SK-N-SH (cell line): ENCODE data around the gene PGD.

Source experiments
- CHD2 ChIP-seq: fragments of 150-350 bp; IDR thresholded peaks from 2 replicates; pipeline ENCODE4 v1.6.1; 2018; ENCODE audit warnings: low read length; ENCODE audit not compliant: partially characterized antibody
- ELF1 ChIP-seq: IDR thresholded peaks from 2 replicates; pipeline ENCODE4 v1.4.0; 2012
- GABPA ChIP-seq: IDR thresholded peaks from 2 replicates; pipeline ENCODE4 v1.4.0; 2012; ENCODE audit warnings: low read depth, mild to moderate bottlenecking
- NRF1 ChIP-seq: IDR thresholded peaks from 2 replicates; pipeline ENCODE4 v1.6.1; 2012; ENCODE audit warnings: low read depth, mild to moderate bottlenecking, low read length
- POLR2AphosphoS5 ChIP-seq: IDR thresholded peaks from 2 replicates; pipeline ENCODE4 v1.6.1; 2012; ENCODE audit warnings: low read depth, low read length
- RAD21 ChIP-seq: IDR thresholded peaks from 2 replicates; pipeline ENCODE4 v1.6.1; 2012; ENCODE audit warnings: mild to moderate bottlenecking, low read length
- RCOR1 ChIP-seq: fragments of 150-350 bp; IDR thresholded peaks from 2 replicates; pipeline ENCODE4 v1.6.1; 2017; ENCODE audit warnings: antibody characterized with exemption, low read length
- RFX5 ChIP-seq: IDR thresholded peaks from 2 replicates; pipeline ENCODE4 v1.6.1; 2012; ENCODE audit warnings: mild to moderate bottlenecking, improper control_type of control experiment, low read length
- SIN3A ChIP-seq: IDR thresholded peaks from 2 replicates; pipeline ENCODE4 v1.6.1; 2012; ENCODE audit warnings: low read depth, mild to moderate bottlenecking, low read length, moderate library complexity, borderline replicate concordance
- TAF1 ChIP-seq: IDR thresholded peaks from 2 replicates; pipeline ENCODE4 v1.6.1; 2012; ENCODE audit warnings: low read depth, mild to moderate bottlenecking, low read length, moderate library complexity, borderline replicate concordance
- TF ChIP-seq, protein P1 (sequence below): fragments of 200-600 bp; sonication (generic); IDR thresholded peaks from 2 replicates; pipeline ENCODE4 v1.6.1; 2017; ENCODE audit warnings: antibody characterized with exemption, mild to moderate bottlenecking, moderate library complexity
- TF ChIP-seq, protein P2 (sequence below): fragments of 150-350 bp; IDR thresholded peaks from 2 replicates; pipeline ENCODE4 v1.6.1; 2017; ENCODE audit warnings: antibody characterized with exemption, low read length, low read depth, borderline replicate concordance
- TF ChIP-seq, protein P3 (sequence below): IDR thresholded peaks from 2 replicates; pipeline ENCODE4 v1.6.1; 2012; ENCODE audit warnings: mild to moderate bottlenecking, low read depth, low read length, moderate library complexity

DNA sequence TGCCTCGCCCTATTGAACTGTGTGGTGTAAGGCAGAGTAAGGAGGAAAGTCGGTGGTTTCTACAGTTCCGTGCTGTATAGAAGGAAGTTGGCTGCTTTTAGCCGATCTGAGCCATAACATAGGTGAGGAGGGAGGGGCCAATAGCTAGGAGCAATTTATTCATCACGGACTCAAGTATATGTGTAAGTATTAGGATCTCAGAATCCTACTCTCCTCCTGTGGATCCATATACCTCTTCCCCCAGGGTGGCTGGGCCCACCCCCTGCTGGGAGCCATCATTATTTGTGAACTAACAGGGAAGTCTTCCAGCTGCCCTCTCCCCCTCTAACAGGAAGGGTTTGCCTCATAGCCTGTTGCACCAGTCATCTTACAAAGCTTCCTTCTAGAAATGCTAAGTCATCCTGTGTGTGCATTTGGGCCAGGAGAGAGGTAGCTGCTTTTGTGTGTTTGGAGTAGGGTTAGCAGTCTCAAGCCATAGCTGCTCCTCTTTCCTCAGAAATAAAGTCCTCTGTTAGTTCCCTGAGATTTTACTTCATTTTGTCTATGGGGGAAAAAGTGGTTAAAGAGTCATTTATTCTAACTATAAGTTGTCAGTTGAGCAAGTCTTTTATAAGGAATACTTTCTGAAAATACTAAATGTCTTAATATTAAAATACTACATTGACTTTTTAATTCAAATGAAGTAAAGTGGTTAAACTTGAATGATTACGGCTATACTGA, 16.5 kb downstream of the PGD start:
- TF ChIP-seq GABPA = no peak
- no peak for TF ChIP-seq ELF1
- TF ChIP-seq NRF1 = no peak
- TF ChIP-seq CHD2 = no peak
- no peak for TF ChIP-seq TAF1
- no peak for TF ChIP-seq RCOR1
- TF ChIP-seq RFX5 = no peak
- TF ChIP-seq, protein P1, sequence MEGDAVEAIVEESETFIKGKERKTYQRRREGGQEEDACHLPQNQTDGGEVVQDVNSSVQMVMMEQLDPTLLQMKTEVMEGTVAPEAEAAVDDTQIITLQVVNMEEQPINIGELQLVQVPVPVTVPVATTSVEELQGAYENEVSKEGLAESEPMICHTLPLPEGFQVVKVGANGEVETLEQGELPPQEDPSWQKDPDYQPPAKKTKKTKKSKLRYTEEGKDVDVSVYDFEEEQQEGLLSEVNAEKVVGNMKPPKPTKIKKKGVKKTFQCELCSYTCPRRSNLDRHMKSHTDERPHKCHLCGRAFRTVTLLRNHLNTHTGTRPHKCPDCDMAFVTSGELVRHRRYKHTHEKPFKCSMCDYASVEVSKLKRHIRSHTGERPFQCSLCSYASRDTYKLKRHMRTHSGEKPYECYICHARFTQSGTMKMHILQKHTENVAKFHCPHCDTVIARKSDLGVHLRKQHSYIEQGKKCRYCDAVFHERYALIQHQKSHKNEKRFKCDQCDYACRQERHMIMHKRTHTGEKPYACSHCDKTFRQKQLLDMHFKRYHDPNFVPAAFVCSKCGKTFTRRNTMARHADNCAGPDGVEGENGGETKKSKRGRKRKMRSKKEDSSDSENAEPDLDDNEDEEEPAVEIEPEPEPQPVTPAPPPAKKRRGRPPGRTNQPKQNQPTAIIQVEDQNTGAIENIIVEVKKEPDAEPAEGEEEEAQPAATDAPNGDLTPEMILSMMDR = no peak
- TF ChIP-seq SIN3A = no peak
- no peak for TF ChIP-seq POLR2AphosphoS5
- TF ChIP-seq, protein P2, sequence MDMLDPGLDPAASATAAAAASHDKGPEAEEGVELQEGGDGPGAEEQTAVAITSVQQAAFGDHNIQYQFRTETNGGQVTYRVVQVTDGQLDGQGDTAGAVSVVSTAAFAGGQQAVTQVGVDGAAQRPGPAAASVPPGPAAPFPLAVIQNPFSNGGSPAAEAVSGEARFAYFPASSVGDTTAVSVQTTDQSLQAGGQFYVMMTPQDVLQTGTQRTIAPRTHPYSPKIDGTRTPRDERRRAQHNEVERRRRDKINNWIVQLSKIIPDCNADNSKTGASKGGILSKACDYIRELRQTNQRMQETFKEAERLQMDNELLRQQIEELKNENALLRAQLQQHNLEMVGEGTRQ = no peak
- TF ChIP-seq RAD21 = no peak
- TF ChIP-seq, protein P3, sequence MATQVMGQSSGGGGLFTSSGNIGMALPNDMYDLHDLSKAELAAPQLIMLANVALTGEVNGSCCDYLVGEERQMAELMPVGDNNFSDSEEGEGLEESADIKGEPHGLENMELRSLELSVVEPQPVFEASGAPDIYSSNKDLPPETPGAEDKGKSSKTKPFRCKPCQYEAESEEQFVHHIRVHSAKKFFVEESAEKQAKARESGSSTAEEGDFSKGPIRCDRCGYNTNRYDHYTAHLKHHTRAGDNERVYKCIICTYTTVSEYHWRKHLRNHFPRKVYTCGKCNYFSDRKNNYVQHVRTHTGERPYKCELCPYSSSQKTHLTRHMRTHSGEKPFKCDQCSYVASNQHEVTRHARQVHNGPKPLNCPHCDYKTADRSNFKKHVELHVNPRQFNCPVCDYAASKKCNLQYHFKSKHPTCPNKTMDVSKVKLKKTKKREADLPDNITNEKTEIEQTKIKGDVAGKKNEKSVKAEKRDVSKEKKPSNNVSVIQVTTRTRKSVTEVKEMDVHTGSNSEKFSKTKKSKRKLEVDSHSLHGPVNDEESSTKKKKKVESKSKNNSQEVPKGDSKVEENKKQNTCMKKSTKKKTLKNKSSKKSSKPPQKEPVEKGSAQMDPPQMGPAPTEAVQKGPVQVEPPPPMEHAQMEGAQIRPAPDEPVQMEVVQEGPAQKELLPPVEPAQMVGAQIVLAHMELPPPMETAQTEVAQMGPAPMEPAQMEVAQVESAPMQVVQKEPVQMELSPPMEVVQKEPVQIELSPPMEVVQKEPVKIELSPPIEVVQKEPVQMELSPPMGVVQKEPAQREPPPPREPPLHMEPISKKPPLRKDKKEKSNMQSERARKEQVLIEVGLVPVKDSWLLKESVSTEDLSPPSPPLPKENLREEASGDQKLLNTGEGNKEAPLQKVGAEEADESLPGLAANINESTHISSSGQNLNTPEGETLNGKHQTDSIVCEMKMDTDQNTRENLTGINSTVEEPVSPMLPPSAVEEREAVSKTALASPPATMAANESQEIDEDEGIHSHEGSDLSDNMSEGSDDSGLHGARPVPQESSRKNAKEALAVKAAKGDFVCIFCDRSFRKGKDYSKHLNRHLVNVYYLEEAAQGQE = no peak
